Neural progenitor cell (in vitro differentiated cells): ENCODE results near the gene ITPR1. TPM values are rescaled to one million over a fixed set of nuclear protein-coding genes. Genes with fewer than 3 reads are reported as not detected.

Experiments
- DNase-seq: peaks from one replicate; pipeline ENCODE4 v3.0.0-alpha.2; 2016; ENCODE audit warnings: low spot score
- H2AFZ ChIP-seq: fragments of 200-600 bp; sonication (generic); replicated peaks from 2 replicates; pipeline ENCODE4 v1.6.1; 2016; ENCODE audit warnings: antibody characterized with exemption
- H3F3A ChIP-seq: fragments of 200-600 bp; sonication (generic); 2 replicates; pipeline ENCODE4 v1.6.1; 2016; ENCODE audit warnings: antibody characterized with exemption, low read depth
- H3K27ac ChIP-seq: fragments of 200-600 bp; sonication (generic); 2 replicates; pipeline ENCODE4 v1.5.1; 2016; ENCODE audit warnings: mild to moderate bottlenecking
- H3K27me3 ChIP-seq: fragments of 200-600 bp; sonication (generic); 2 replicates; pipeline ENCODE4 v1.6.1; 2016; ENCODE audit warnings: mild to moderate bottlenecking, moderate library complexity
- H3K36me3 ChIP-seq: fragments of 200-600 bp; sonication (generic); 2 replicates; pipeline ENCODE4 v1.5.1; 2016
- H3K4me1 ChIP-seq: fragments of 200-600 bp; sonication (generic); 2 replicates; pipeline ENCODE4 v1.6.1; 2016; ENCODE audit warnings: mixed run types
- H3K4me2 ChIP-seq: fragments of 200-600 bp; sonication (generic); 2 replicates; pipeline ENCODE4 v1.6.1; 2016
- H3K4me3 ChIP-seq: fragments of 200-600 bp; sonication (generic); 2 replicates; pipeline ENCODE4 v1.5.1; 2016
- H3K79me2 ChIP-seq: fragments of 200-600 bp; sonication (generic); 2 replicates; pipeline ENCODE4 v1.6.1; 2016; ENCODE audit warnings: low read depth
- H3K9ac ChIP-seq: fragments of 200-600 bp; sonication (generic); 2 replicates; pipeline ENCODE4 v1.6.1; 2016
- H3K9me3 ChIP-seq: fragments of 200-600 bp; sonication (generic); 2 replicates; pipeline ENCODE4 v1.5.1; 2016; ENCODE audit warnings: low read depth
- H4K20me1 ChIP-seq: fragments of 200-600 bp; sonication (generic); 2 replicates; pipeline ENCODE4 v1.6.1; 2016; ENCODE audit warnings: low read depth
- H3K27ac Mint-ChIP-seq: 3 replicates; pipeline ENCODE4 v1.8.0; 2021; ENCODE audit warnings: mixed read lengths
- H3K27me3 Mint-ChIP-seq: 2 replicates; pipeline ENCODE4 v1.8.0; 2022; ENCODE audit warnings: low read depth, mild to moderate bottlenecking, inconsistent platforms, moderate library complexity, mixed read lengths; ENCODE audit not compliant: insufficient read depth
- H3K36me3 Mint-ChIP-seq: 3 replicates; pipeline ENCODE4 v1.8.0; 2021; ENCODE audit warnings: mixed read lengths
- H3K4me1 Mint-ChIP-seq: 3 replicates; pipeline ENCODE4 v1.8.0; 2021; ENCODE audit warnings: mixed read lengths
- H3K4me3 Mint-ChIP-seq: 3 replicates; pipeline ENCODE4 v1.8.0; 2021; ENCODE audit warnings: mild to moderate bottlenecking, moderate library complexity, mixed read lengths
- H3K9me3 Mint-ChIP-seq: 3 replicates; pipeline ENCODE4 v1.8.0; 2020; ENCODE audit warnings: mixed read lengths
- EZH2 ChIP-seq: fragments of 200-600 bp; sonication (generic); IDR thresholded peaks from 2 replicates; pipeline ENCODE4 v1.6.1; 2017; ENCODE audit warnings: antibody characterized with exemption, mild to moderate bottlenecking, moderate library complexity
- EZH2phosphoT487 ChIP-seq: fragments of 200-600 bp; sonication (generic); IDR thresholded peaks from 2 replicates; pipeline ENCODE4 v1.6.1; 2017; ENCODE audit warnings: antibody characterized with exemption
- total RNA-seq: library from RNA; depleted of rRNA; stranded (reverse); fragments of >200 nt; gene quantifications from 2 replicates; pipeline ENCODE4 v1.2.3, GENCODE V29; 2015; ENCODE audit warnings: low replicate concordance
- TF ChIP-seq, protein P1 (sequence below): fragments of 200-600 bp; sonication (generic); IDR thresholded peaks from 2 replicates; pipeline ENCODE4 v1.5.1; 2017; ENCODE audit warnings: antibody characterized with exemption, mild to moderate bottlenecking

The ITPR1 gene
- total RNA-seq, 1 donor from 2014 or later: 5.0 TPM

DNA sequence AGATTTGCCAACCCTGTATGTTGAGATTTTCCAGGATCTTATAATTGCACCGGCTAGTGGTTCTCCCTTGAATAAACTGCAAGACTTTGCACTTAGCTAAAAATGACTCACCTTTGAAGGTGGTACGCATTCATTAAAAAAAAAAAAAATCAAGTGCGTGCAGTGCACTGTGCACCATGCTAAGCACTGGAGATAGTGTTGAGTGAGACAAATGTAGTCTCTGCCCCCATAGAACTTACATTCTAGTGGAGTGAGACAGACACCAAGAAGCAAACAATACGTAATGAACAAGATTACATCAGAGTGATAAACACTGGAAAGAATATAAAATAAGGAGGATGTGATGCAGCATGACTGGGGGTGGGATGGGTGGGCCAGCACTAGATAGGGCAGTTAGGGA lies 69.4 kb downstream of the ITPR1 start:
- Histone ChIP-seq H3K9ac (no peak overlapping the region), H3K36me3 (no peaks in the 10 kb centered on the region), H3K4me2 (no peak overlapping the region), H3K4me3 (no peak overlapping the region), H3K27ac (no peak overlapping the region), H3F3A (no peaks in the 10 kb centered on the region), H4K20me1 (no peaks in the 10 kb centered on the region), H3K79me2 (no peaks in the 10 kb centered on the region), H2AFZ (no peak overlapping the region), H3K9me3 (no peaks in the 10 kb centered on the region), H3K4me1 (no peaks in the 10 kb centered on the region), H3K27me3 (no peaks in the 10 kb centered on the region)
- H3K4me1 Mint-ChIP-seq: peaks cover 5% of the 10 kb centered on the region
- H3K27me3 Mint-ChIP-seq: no peaks in the 10 kb centered on the region
- no peak for DNase-seq
- H3K27ac Mint-ChIP-seq: no peak overlapping the region
- no peaks in the 10 kb centered on the region for H3K36me3 Mint-ChIP-seq
- TF ChIP-seq, protein P1, sequence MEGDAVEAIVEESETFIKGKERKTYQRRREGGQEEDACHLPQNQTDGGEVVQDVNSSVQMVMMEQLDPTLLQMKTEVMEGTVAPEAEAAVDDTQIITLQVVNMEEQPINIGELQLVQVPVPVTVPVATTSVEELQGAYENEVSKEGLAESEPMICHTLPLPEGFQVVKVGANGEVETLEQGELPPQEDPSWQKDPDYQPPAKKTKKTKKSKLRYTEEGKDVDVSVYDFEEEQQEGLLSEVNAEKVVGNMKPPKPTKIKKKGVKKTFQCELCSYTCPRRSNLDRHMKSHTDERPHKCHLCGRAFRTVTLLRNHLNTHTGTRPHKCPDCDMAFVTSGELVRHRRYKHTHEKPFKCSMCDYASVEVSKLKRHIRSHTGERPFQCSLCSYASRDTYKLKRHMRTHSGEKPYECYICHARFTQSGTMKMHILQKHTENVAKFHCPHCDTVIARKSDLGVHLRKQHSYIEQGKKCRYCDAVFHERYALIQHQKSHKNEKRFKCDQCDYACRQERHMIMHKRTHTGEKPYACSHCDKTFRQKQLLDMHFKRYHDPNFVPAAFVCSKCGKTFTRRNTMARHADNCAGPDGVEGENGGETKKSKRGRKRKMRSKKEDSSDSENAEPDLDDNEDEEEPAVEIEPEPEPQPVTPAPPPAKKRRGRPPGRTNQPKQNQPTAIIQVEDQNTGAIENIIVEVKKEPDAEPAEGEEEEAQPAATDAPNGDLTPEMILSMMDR: no peak
- no peak for TF ChIP-seq EZH2
- TF ChIP-seq EZH2phosphoT487: no peak
- no peaks in the 10 kb centered on the region for H3K9me3 Mint-ChIP-seq
- H3K4me3 Mint-ChIP-seq: no peak overlapping the region

DNA sequence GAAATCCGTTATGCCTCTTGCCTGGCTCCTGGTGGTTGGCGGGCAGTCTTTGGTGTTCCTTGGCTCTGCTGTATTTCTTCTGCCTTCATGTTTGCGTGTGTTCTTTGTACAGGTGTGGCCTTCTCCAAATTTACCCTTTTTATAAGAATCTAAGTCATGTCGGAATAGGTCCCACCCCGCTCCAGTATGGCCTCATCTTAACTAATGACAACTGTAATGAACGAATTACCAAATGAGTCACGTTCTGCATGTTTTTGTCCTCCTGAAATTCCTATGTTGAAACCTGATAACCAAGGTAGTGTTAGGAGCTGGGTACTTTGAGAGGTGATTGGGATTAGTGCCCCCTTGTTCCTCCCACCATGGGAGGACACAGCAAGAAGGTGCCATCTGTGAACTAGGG lies 71.1 kb downstream of the ITPR1 start:
- Mint-ChIP-seq H3K9me3 (no peaks in the 10 kb centered on the region), H3K4me3 (no peak overlapping the region), H3K27me3 (no peaks in the 10 kb centered on the region), H3K27ac (no peak overlapping the region), H3K36me3 (no peaks in the 10 kb centered on the region), H3K4me1 (peaks cover 8% of the 10 kb centered on the region)
- H3F3A ChIP-seq: no peaks in the 10 kb centered on the region
- H3K4me3 ChIP-seq: no peak overlapping the region
- no peaks in the 10 kb centered on the region for H4K20me1 ChIP-seq
- H2AFZ ChIP-seq: no peak overlapping the region
- H3K9ac ChIP-seq: no peak overlapping the region
- no peak overlapping the region for H3K27ac ChIP-seq
- no peaks in the 10 kb centered on the region for H3K4me1 ChIP-seq
- H3K9me3 ChIP-seq: no peaks in the 10 kb centered on the region
- H3K4me2 ChIP-seq: no peak overlapping the region
- no peaks in the 10 kb centered on the region for H3K79me2 ChIP-seq
- DNase-seq: no peak
- H3K36me3 ChIP-seq: no peaks in the 10 kb centered on the region
- no peaks in the 10 kb centered on the region for H3K27me3 ChIP-seq
- no peak for TF ChIP-seq EZH2

DNA sequence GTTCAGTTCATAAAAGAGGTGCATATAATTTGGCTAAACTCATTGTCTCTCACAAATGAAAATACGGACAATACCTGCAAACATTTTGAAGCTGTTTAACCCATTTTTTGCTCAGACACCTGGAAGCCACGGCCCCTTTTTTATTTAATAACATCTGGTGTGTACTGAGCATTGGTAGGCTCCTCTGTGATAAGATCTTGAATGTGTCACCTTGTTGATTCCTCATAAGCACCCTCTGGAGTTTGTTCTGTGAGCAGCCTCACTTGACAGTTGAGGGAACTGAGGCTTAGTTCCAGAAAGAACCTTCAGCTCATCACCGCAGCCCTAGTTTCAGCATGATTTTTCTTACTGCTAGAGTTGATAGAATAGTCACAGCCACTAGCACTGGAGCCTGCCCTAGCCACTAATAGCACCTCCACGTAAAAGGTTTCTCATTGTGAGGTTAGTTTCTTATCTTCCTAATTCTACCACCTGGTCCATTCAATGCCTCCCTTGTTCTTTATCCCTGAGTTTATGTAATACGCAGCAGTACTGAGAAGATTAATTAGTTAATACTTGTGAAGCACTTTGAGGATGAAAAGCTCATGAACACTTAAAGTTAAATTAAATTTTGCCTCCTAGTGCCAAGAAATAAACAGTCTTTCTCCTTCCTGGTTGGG lies 71.9 kb downstream of the ITPR1 start:
- Histone ChIP-seq H3K4me1 (no peaks in the 10 kb centered on the region), H4K20me1 (no peaks in the 10 kb centered on the region), H2AFZ (no peak overlapping the region), H3K9me3 (no peaks in the 10 kb centered on the region), H3K79me2 (no peaks in the 10 kb centered on the region), H3K9ac (no peak overlapping the region), H3K27me3 (no peaks in the 10 kb centered on the region), H3K36me3 (no peaks in the 10 kb centered on the region), H3K4me3 (no peak overlapping the region), H3K27ac (no peak overlapping the region), H3K4me2 (no peak overlapping the region), H3F3A (no peaks in the 10 kb centered on the region)
- Mint-ChIP-seq H3K36me3 (no peaks in the 10 kb centered on the region), H3K27me3 (no peaks in the 10 kb centered on the region), H3K4me1 (peaks cover 8% of the 10 kb centered on the region), H3K4me3 (no peak overlapping the region), H3K9me3 (no peaks in the 10 kb centered on the region), H3K27ac (peak overlapping the region; percentile 16)
- DNase-seq: no peak
- no peak for TF ChIP-seq EZH2
- TF ChIP-seq, protein P1: no peak
- no peak for TF ChIP-seq EZH2phosphoT487

DNA sequence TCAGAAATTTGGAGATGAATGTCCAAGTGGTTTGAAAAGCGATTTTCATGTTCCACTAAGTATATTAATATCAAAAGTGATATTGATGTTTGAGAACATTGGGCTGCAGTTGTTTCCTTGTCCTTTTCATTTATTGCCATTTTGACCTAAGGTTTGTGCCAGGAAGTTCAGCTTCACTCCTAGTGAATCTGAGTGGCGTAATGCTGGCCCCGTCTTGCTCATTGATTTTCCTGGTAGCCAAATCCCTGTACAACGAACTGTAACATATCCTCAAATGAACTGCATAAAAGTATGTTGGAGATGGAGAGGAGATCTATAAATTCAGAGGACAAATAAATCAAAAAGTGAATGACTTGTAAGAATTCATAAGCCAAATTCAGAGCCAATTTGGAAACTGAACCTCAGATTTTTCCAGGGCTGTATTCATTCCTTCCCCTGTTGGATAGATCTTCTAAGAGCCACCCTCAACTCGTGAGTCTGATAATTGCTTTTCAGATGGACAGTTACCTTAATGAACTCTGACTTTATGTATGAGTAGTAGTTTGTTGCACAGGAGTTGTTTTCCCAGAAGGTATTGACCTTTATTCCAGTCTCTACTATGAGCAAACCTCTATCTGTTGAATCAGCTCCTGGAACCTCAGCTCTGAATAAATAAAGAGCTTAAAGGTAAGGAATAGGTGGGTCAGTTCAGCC lies 72.8 kb downstream of the ITPR1 start:
- Mint-ChIP-seq H3K27me3 (no peaks in the 10 kb centered on the region), H3K27ac (no peak overlapping the region), H3K9me3 (no peaks in the 10 kb centered on the region), H3K4me3 (no peak overlapping the region), H3K4me1 (peaks cover 8% of the 10 kb centered on the region), H3K36me3 (no peaks in the 10 kb centered on the region)
- no peak for TF ChIP-seq EZH2phosphoT487
- TF ChIP-seq EZH2: no peak
- TF ChIP-seq, protein P1: no peak
- Histone ChIP-seq H3K4me3 (no peak overlapping the region), H3K9ac (no peak overlapping the region), H3F3A (no peaks in the 10 kb centered on the region), H3K4me2 (no peak overlapping the region), H3K27ac (no peak overlapping the region), H3K79me2 (no peaks in the 10 kb centered on the region), H4K20me1 (no peaks in the 10 kb centered on the region), H3K4me1 (no peaks in the 10 kb centered on the region), H3K36me3 (no peaks in the 10 kb centered on the region), H2AFZ (no peak overlapping the region), H3K9me3 (no peaks in the 10 kb centered on the region), H3K27me3 (no peaks in the 10 kb centered on the region)
- DNase-seq: no peak
